ENCODE data around the gene PTCH1.

PTCH1 gene

GRCh38 chr9:95407524-95407923, 109.2 kb downstream of the PTCH1 start:
- DNase-seq (ENCODE audit: low read depth, low spot score), result no peak

- no peak for DNase-seq (ENCODE audit: low read depth, low spot score)
Observed at GRCh38 chr9:95406121-95406520, 110.7 kb downstream of the PTCH1 start.

DNA sequence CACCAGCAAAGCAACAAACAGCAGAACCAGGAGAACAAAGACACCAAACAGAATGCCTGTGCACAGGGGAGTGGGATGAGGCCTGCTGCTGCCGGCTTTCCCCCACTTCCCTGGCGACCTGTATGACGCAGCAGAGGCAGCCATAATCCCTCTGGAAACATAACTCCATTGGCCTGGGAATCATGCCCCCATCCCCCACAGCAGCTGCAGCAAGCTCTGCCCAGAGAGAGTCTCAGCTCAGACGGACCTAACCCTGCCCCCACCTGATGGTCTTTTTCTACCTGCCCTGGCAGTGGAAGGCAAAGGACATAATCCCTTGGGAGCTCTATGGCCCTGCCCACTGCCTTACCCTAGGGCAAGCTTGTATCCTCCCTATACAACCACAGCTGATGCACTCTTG, 117.5 kb downstream of the PTCH1 start:
- DNase-seq (ENCODE audit: low read depth, low spot score), result no peak

All from ELF-1 (cell line).